HEK293 (cell line): Measurements from ENCODE around the gene FKBP7.

ENCODE experiments used
- GLIS1 ChIP-seq: fragments of 450-650 bp; formaldehyde crosslinking; IDR thresholded peaks from 2 replicates; pipeline ENCODE4 v1.5.1; 2016; ENCODE audit warnings: missing biosample characterization, missing genetic modification characterization
- ZBTB21 ChIP-seq: fragments of 450-650 bp; formaldehyde crosslinking; IDR thresholded peaks from 2 replicates; pipeline ENCODE4 v1.5.1; 2017; ENCODE audit warnings: missing biosample characterization, missing genetic modification characterization
- ZBTB7A ChIP-seq: fragments of 450-650 bp; formaldehyde crosslinking; IDR thresholded peaks from 2 replicates; pipeline ENCODE4 v1.5.1; 2016; ENCODE audit warnings: low read depth, missing biosample characterization, missing genetic modification characterization
- ZNF558 ChIP-seq: fragments of 450-650 bp; formaldehyde crosslinking; IDR thresholded peaks from 2 replicates; pipeline ENCODE4 v1.5.1; 2016; ENCODE audit warnings: missing biosample characterization, missing genetic modification characterization

DNA sequence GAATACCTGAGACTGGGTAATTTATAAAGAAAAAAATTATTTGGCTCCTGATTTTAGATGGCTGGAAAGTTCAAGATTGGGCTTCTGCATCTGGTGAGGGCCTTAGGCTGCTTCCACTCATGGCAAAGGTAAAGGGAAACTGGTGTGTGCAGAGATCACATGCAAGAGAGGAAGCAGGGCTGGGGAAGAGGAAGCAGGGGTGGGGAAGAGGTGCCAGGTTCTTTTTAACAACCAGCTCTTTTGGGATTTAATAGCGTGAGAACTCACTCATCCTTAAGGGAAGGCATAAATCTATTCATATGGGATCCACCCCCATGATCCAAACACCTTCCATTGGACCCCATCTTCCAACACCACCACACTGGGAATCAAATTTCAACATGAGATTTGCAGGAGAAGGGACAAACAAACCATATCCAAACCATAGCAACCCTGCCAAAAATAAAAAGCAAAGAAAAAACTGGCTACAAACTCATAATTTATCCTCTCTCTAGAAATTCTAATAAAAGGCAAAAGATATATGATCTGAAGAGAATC lies 57.9 kb downstream of the FKBP7 start:
- no peak for TF ChIP-seq ZBTB21 (tag by site-specific recombination)
- TF ChIP-seq ZNF558 (tag by site-specific recombination), result no peak
- TF ChIP-seq ZBTB7A (tag by site-specific recombination), result no peak
- no peak for TF ChIP-seq GLIS1 (tag by site-specific recombination)
